ENCODE results near the gene SLC38A9. TPM values are rescaled to one million over a fixed set of nuclear protein-coding genes. Genes with fewer than 3 reads are reported as not detected.
"Not testable (repeated sequence)": the region's sequence is repeated elsewhere in the genome, so short reads cannot be mapped to it uniquely, and the experiment has no call there.

SLC38A9 gene
- polyA plus RNA-seq, 1 donor (not counting 4 experiments of a cell fraction or from before 2014, with no cell fraction given): 43.3 TPM

DNA sequence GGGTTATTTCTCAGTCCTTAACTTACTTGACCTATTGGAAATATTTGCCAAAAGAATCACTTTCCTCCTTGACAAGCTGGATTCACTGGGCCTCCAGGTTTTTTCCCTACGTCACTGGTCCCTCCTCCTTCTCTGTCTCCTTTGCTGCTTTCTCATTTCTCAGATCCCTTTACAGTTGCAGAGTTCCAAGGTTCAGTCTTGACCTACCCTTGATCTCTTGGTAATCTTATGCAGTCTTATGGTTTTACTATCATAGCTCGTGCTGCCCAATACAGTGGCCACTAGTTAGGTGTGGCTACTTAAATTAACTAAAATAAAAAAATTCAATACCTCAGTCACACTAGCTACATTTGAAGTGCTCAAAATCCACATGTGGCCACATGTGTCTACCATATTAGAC, 11.4 kb downstream of the SLC38A9 start:
- Histone ChIP-seq H3K27ac (ENCODE audit: control insufficient read depth, insufficient read depth, low read length) (no peak overlapping the region), H3K4me1 (ENCODE audit: control insufficient read depth, extremely low read depth, insufficient read depth, low read length) (no peaks in the 10 kb centered on the region), H3K4me2 (ENCODE audit: control insufficient read depth, extremely low read depth, insufficient read depth, low read depth, low read length) (no peak overlapping the region), H2AFZ (ENCODE audit: control insufficient read depth, low read length) (no peak overlapping the region), H3K9me3 (ENCODE audit: control insufficient read depth, low read depth, low read length) (no peaks in the 10 kb centered on the region), H3K4me3 (ENCODE audit: control insufficient read depth in 2 of 3, extremely low read depth in 1 of 3, insufficient read depth in 2 of 3, low read depth in 1 of 3, low read length in 3 of 3) (no peak overlapping the region), H3K27me3 (ENCODE audit: control insufficient read depth, extremely low read depth, insufficient read depth, low read length) (no peaks in the 10 kb centered on the region), H3K9ac (ENCODE audit: control insufficient read depth, extremely low read depth, insufficient read depth, low read length) (no peak overlapping the region), H3K36me3 (ENCODE audit: control insufficient read depth in 2 of 2, extremely low read depth in 1 of 2, insufficient read depth in 2 of 2, low read length in 2 of 2) (no peaks in the 10 kb centered on the region), H3K79me2 (ENCODE audit: control insufficient read depth, insufficient read depth, low read length) (no peaks in the 10 kb centered on the region), H4K20me1 (ENCODE audit: control insufficient read depth, extremely low read depth, insufficient read depth, low read length) (no peaks in the 10 kb centered on the region), H3K9me1 (ENCODE audit: control insufficient read depth, extremely low read depth, insufficient read depth, low read length) (no peaks in the 10 kb centered on the region)
- FAIRE-seq (no peak), DNase-seq (ENCODE audit: low read depth, low spot score) (no peak)
- no peak for TF ChIP-seq EZH2 (IDR thresholded peaks at IDR 0.05; ENCODE audit: low read length)
- TF ChIP-seq, protein P1, sequence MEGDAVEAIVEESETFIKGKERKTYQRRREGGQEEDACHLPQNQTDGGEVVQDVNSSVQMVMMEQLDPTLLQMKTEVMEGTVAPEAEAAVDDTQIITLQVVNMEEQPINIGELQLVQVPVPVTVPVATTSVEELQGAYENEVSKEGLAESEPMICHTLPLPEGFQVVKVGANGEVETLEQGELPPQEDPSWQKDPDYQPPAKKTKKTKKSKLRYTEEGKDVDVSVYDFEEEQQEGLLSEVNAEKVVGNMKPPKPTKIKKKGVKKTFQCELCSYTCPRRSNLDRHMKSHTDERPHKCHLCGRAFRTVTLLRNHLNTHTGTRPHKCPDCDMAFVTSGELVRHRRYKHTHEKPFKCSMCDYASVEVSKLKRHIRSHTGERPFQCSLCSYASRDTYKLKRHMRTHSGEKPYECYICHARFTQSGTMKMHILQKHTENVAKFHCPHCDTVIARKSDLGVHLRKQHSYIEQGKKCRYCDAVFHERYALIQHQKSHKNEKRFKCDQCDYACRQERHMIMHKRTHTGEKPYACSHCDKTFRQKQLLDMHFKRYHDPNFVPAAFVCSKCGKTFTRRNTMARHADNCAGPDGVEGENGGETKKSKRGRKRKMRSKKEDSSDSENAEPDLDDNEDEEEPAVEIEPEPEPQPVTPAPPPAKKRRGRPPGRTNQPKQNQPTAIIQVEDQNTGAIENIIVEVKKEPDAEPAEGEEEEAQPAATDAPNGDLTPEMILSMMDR (optimal IDR thresholded peaks at IDR 0.05 in 1 of 3, IDR thresholded peaks at IDR 0.05 in 1 of 3, conservative IDR thresholded peaks at IDR 0.05 in 1 of 3; ENCODE audit: extremely low read depth in 1 of 3, insufficient read depth in 2 of 3, low read length in 3 of 3): no peak
- dilution Hi-C loops (cut with MboI; ENCODE audit: extremely low pct_ligation_motif_present, low sequenced_read_pairs): no loop called here

DNA sequence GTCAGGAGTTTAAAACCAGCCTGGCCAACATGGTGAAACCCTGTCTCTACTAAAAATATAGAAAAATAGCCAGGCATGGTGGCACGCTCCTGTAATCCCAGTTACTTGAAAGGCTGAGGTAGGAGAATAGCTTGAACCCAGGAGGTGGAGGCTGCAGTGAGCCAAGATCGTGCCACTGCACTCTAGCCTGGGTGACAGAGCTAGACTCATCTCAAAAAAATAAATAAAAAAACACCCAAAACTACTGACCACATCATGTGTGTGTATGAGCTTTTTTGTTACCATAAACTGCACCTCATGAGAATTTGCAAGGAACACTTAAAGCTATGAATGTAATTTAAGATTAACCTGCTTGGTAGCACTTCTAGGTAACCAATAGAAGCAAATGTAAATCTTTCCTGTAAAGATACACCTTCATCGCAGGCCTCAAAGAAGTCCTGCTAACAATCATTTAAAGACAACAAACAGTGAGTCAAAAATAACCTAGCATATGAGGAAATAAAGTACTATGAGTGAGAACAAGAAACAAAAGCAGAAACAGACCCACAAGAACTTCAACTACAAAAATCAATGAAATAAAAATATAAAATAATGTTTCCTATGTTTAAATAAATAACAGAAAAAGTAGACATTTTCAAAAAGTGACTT, 13.0 kb downstream of the SLC38A9 start:
- Histone ChIP-seq H2AFZ (ENCODE audit: control insufficient read depth, low read length) (no peak overlapping the region), H3K9ac (ENCODE audit: control insufficient read depth, extremely low read depth, insufficient read depth, low read length) (no peak overlapping the region), H3K4me2 (ENCODE audit: control insufficient read depth, extremely low read depth, insufficient read depth, low read depth, low read length) (no peak overlapping the region), H3K27ac (ENCODE audit: control insufficient read depth, insufficient read depth, low read length) (no peak overlapping the region), H3K4me3 (ENCODE audit: control insufficient read depth in 2 of 3, extremely low read depth in 1 of 3, insufficient read depth in 2 of 3, low read depth in 1 of 3, low read length in 3 of 3) (no peak overlapping the region), H3K4me1 (ENCODE audit: control insufficient read depth, extremely low read depth, insufficient read depth, low read length) (no peaks in the 10 kb centered on the region), H3K79me2 (ENCODE audit: control insufficient read depth, insufficient read depth, low read length) (no peaks in the 10 kb centered on the region), H3K9me3 (ENCODE audit: control insufficient read depth, low read depth, low read length) (no peaks in the 10 kb centered on the region), H3K27me3 (ENCODE audit: control insufficient read depth, extremely low read depth, insufficient read depth, low read length) (no peaks in the 10 kb centered on the region), H3K36me3 (ENCODE audit: control insufficient read depth in 2 of 2, extremely low read depth in 1 of 2, insufficient read depth in 2 of 2, low read length in 2 of 2) (no peaks in the 10 kb centered on the region), H3K9me1 (ENCODE audit: control insufficient read depth, extremely low read depth, insufficient read depth, low read length) (no peaks in the 10 kb centered on the region), H4K20me1 (ENCODE audit: control insufficient read depth, extremely low read depth, insufficient read depth, low read length) (no peaks in the 10 kb centered on the region)
- FAIRE-seq (no peak), DNase-seq (ENCODE audit: low read depth, low spot score) (no peak)
- no peak for TF ChIP-seq EZH2 (IDR thresholded peaks at IDR 0.05; ENCODE audit: low read length)
- TF ChIP-seq, protein P1 (optimal IDR thresholded peaks at IDR 0.05 in 1 of 3, IDR thresholded peaks at IDR 0.05 in 1 of 3, conservative IDR thresholded peaks at IDR 0.05 in 1 of 3; ENCODE audit: extremely low read depth in 1 of 3, insufficient read depth in 2 of 3, low read length in 3 of 3): no peak
- dilution Hi-C loops (cut with MboI; ENCODE audit: extremely low pct_ligation_motif_present, low sequenced_read_pairs): no loop called here

DNA sequence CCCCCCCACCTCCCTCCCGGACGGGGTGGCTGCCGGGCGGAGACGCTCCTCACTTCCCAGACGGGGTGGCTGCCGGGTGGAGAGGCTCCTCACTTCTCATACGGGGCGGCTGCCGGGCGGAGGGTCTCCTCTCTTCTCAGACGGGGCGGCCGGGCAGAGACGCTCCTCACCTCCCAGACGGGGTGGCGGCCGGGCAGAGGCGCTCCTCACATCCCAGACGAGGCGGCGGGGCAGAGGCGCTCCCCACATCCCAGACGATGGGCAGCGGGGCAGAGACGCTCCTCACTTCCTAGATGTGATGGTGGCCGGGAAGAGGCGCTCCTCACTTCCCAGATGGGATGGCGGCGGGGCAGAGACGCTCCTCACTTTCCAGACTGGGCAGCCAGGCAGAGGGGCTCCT, 15.4 kb downstream of the SLC38A9 start:
- H3K27me3 ChIP-seq (ENCODE audit: control insufficient read depth, extremely low read depth, insufficient read depth, low read length); DNase-seq (ENCODE audit: low read depth, low spot score); H3K4me1 ChIP-seq (ENCODE audit: control insufficient read depth, extremely low read depth, insufficient read depth, low read length); H3K4me2 ChIP-seq (ENCODE audit: control insufficient read depth, extremely low read depth, insufficient read depth, low read depth, low read length); H3K4me3 ChIP-seq (ENCODE audit: control insufficient read depth in 2 of 3, extremely low read depth in 1 of 3, insufficient read depth in 2 of 3, low read depth in 1 of 3, low read length in 3 of 3); H3K9me1 ChIP-seq (ENCODE audit: control insufficient read depth, extremely low read depth, insufficient read depth, low read length); H2AFZ ChIP-seq (ENCODE audit: control insufficient read depth, low read length); H3K27ac ChIP-seq (ENCODE audit: control insufficient read depth, insufficient read depth, low read length); H3K36me3 ChIP-seq (ENCODE audit: control insufficient read depth in 2 of 2, extremely low read depth in 1 of 2, insufficient read depth in 2 of 2, low read length in 2 of 2); FAIRE-seq; H3K9me3 ChIP-seq (ENCODE audit: control insufficient read depth, low read depth, low read length); H3K79me2 ChIP-seq (ENCODE audit: control insufficient read depth, insufficient read depth, low read length); dilution Hi-C loops (cut with MboI; ENCODE audit: extremely low pct_ligation_motif_present, low sequenced_read_pairs); H3K9ac ChIP-seq (ENCODE audit: control insufficient read depth, extremely low read depth, insufficient read depth, low read length); H4K20me1 ChIP-seq (ENCODE audit: control insufficient read depth, extremely low read depth, insufficient read depth, low read length): not testable (repeated sequence)

Measured in keratinocyte (primary cell).